GM21529 (cell line): ENCODE measurements around the gene CCDC194.

Experiments
- ATAC-seq: cut with Tn5 transposase; IDR thresholded peaks from one replicate; pipeline ENCODE4 v1.9.1; 2021; ENCODE audit not compliant: unreplicated experiment

CCDC194 gene

GRCh38 chr19:17406046-17406886, 12.3 kb upstream of the CCDC194 start:
- peak; percentile 24 for ATAC-seq

- peak; percentile 74 for ATAC-seq
These were observed 11.5 kb upstream of the CCDC194 start, which contains the start of gene BST2 for GRCh38 chr19:17405250-17406045. Gene BST2 (minus strand): TSS chr19:17405630. CDS start chr19:17405575, 55 bp downstream.

- ATAC-seq: no peak
These were observed 10.7 kb upstream of the CCDC194 start for GRCh38 chr19:17404621-17405249.

GRCh38 chr19:17404015-17404414, 10.0 kb upstream of the CCDC194 start:
- ATAC-seq: no peak

- ATAC-seq: no peak
These were observed 9.2 kb upstream of the CCDC194 start for GRCh38 chr19:17402982-17403855.

- no peak for ATAC-seq
These were observed 7.6 kb upstream of the CCDC194 start for GRCh38 chr19:17401628-17402027.

- no peak for ATAC-seq
These were observed 5.0 kb upstream of the CCDC194 start for GRCh38 chr19:17398902-17399527.

GRCh38 chr19:17394891-17395415, 957 bp upstream of the CCDC194 start:
- ATAC-seq: no peak

- ATAC-seq: no peak
These were observed 994 bp downstream of the CCDC194 start for GRCh38 chr19:17393002-17393401.

GRCh38 chr19:17391371-17392151, 2.4 kb downstream of the CCDC194 start:
- ATAC-seq: no peak

GRCh38 chr19:17390665-17391370, 3.2 kb downstream of the CCDC194 start:
- ATAC-seq: peak; percentile 88

GRCh38 chr19:17389957-17390664, 3.9 kb downstream of the CCDC194 start:
- ATAC-seq: no peak

- no peak for ATAC-seq
These were observed 4.7 kb downstream of the CCDC194 start for GRCh38 chr19:17389288-17389687.

GRCh38 chr19:17385878-17386611, 8.0 kb downstream of the CCDC194 start:
- no peak for ATAC-seq

GRCh38 chr19:17380426-17381138, 13.4 kb downstream of the CCDC194 start:
- no peak for ATAC-seq

GRCh38 chr19:17379221-17379631, 14.8 kb downstream of the CCDC194 start:
- ATAC-seq: no peak
